Cardiac fibroblast (primary cell): ENCODE data around the gene KYNU.

Source experiments
- DNase-seq, 2 donors: peaks; one replicate each; pipeline versions ENCODE4 v3.0.0 to v3.0.0-alpha.2; 2010; ENCODE audit warnings: low read depth in 2 of 2
- H3K4me3 ChIP-seq, 2 donors: replicated peaks in 1 of 2; 1 replicate in 1 of 2; 2 replicates in 1 of 2; pipeline ENCODE4 v1.5.1; 2011; ENCODE audit warnings: low read depth in 2 of 2, low read length in 2 of 2, mild to moderate bottlenecking in 2 of 2, moderate library complexity in 1 of 2
- CTCF ChIP-seq: IDR thresholded peaks from one replicate; pipeline ENCODE4 v1.5.1; 2011; ENCODE audit warnings: low read depth, mild to moderate bottlenecking, low read length, inconsistent platforms

Gene KYNU

GRCh38 chr2:142930835-142931398, 53.5 kb downstream of the KYNU start:
- no peak overlapping the region for H3K4me3 ChIP-seq
- no peak for DNase-seq
- no peak for TF ChIP-seq CTCF

GRCh38 chr2:142933916-142934315, 56.5 kb downstream of the KYNU start:
- TF ChIP-seq CTCF: no peak
- no peak overlapping the region for H3K4me3 ChIP-seq
- no peak for DNase-seq

GRCh38 chr2:142935563-142936089, 58.2 kb downstream of the KYNU start:
- no peak overlapping the region for H3K4me3 ChIP-seq
- no peak for TF ChIP-seq CTCF
- DNase-seq: no peak

- H3K4me3 ChIP-seq: no peak overlapping the region
- TF ChIP-seq CTCF: no peak
- DNase-seq: no peak
These were observed 59.2 kb downstream of the KYNU start for GRCh38 chr2:142936629-142937028.

- no peak for DNase-seq
- no peak for TF ChIP-seq CTCF
These were observed 59.9 kb downstream of the KYNU start for GRCh38 chr2:142937347-142937746.

GRCh38 chr2:142938240-142938639, 60.8 kb downstream of the KYNU start:
- no peak overlapping the region for H3K4me3 ChIP-seq
- no peak for DNase-seq
- TF ChIP-seq CTCF: no peak

More at GRCh38 chr2:142937347-142937746, 59.9 kb downstream of the KYNU start:
- H3K4me3 ChIP-seq: no peak overlapping the region
